Thyroid gland (tissue), 4 donors: ENCODE measurements around the gene TLE4.

Experiments
- CTCF ChIP-seq, 6 experiments: fragments of 200-600 bp in 3 of 6; fragments of 450-650 bp in 3 of 6; sonication (generic) in 3 of 6; IDR thresholded peaks; one replicate each; pipeline ENCODE4 v1.5.1; 2016 to 2019; ENCODE audit warnings: antibody characterized with exemption in 6 of 6, mild to moderate bottlenecking in 2 of 6, inconsistent platforms in 1 of 6, moderate library complexity in 1 of 6
- POLR2A ChIP-seq, 2 donors: fragments of 450-650 bp; IDR thresholded peaks; one replicate each; pipeline ENCODE4 v1.6.1; 2017; ENCODE audit warnings: antibody characterized with exemption in 2 of 2, mild to moderate bottlenecking in 2 of 2, moderate library complexity in 1 of 2

- TF ChIP-seq POLR2A (IDR thresholded peaks at IDR 0.05), result no peak
- no peak for TF ChIP-seq CTCF (IDR thresholded peaks at IDR 0.05)
Observed at GRCh38 chr9:79591458-79591857, 19.7 kb downstream of the TLE4 start.
